H1 (cell line): ENCODE measurements around the gene VSTM4. TPM values are rescaled to one million over a fixed set of nuclear protein-coding genes. Genes with fewer than 3 reads are reported as not detected.

Experiments
- CTCF ChIA-PET: fragments of 300-600 bp; sonication (Branson Sonifier 250); formaldehyde crosslinking; loops from one replicate; lab custom pipeline; 2021; ENCODE audit not compliant: partially characterized antibody; lab: Charles Lee
- POLR2A ChIA-PET: fragments of 300-600 bp; sonication (Branson Sonifier 250); formaldehyde crosslinking; loops from one replicate; lab custom pipeline; 2021; ENCODE audit warnings: inconsistent platforms; ENCODE audit not compliant: partially characterized antibody; lab: Charles Lee
- DNase-seq, 2 experiments: peaks; one replicate each; pipeline versions ENCODE4 v3.0.0 to v3.0.0-alpha.2; 2010 to 2022; ENCODE audit warnings: low spot score in 2 of 2, low read depth in 1 of 2, mixed read lengths in 1 of 2
- FAIRE-seq: peaks from 2 replicates; lab custom pipeline; 2011; peaks lifted over from hg19 to GRCh38; lab: Jason Lieb, UNC
- H2AFZ ChIP-seq: 2 replicates; pipeline ENCODE4 v1.8.1; 2012; ENCODE audit warnings: low read length, inconsistent platforms
- H2AK5ac ChIP-seq: 2 replicates; pipeline ENCODE4 v1.6.1; 2013; ENCODE audit warnings: low read depth, low read length
- H2BK120ac ChIP-seq: replicated peaks from 2 replicates; pipeline ENCODE3; 2013; ENCODE audit warnings: low read depth, low read length, inconsistent platforms
- H2BK12ac ChIP-seq: 2 replicates; pipeline ENCODE4 v1.6.1; 2013; ENCODE audit warnings: low read depth, low read length
- H2BK15ac ChIP-seq: 2 replicates; pipeline ENCODE4 v1.6.1; 2013; ENCODE audit warnings: low read length
- H2BK20ac ChIP-seq: 2 replicates; pipeline ENCODE4 v1.6.1; 2013; ENCODE audit warnings: low read length
- H2BK5ac ChIP-seq: 2 replicates; pipeline ENCODE4 v1.6.1; 2013; ENCODE audit warnings: low read depth, low read length
- H3K14ac ChIP-seq: 2 replicates; pipeline ENCODE4 v1.6.1; 2013; ENCODE audit warnings: inconsistent platforms; ENCODE audit not compliant: insufficient read length
- H3K18ac ChIP-seq: 2 replicates; pipeline ENCODE4 v1.6.1; 2013; ENCODE audit warnings: low read length; ENCODE audit errors: extremely low read depth
- H3K23ac ChIP-seq: 2 replicates; pipeline ENCODE4 v1.6.1; 2013; ENCODE audit warnings: inconsistent platforms; ENCODE audit not compliant: insufficient read length
- H3K23me2 ChIP-seq: 2 replicates; pipeline ENCODE4 v1.6.1; 2013; ENCODE audit warnings: low read depth, low read length
- H3K27ac ChIP-seq: 2 replicates; pipeline ENCODE4 v1.6.1; 2011; ENCODE audit warnings: low read depth, low read length, inconsistent platforms
- H3K27me3 ChIP-seq, 4 experiments: replicated peaks in 1 of 4; 1 replicate in 1 of 4; 2 replicates in 3 of 4; pipeline versions ENCODE4 v1.6.1 to v1.8.1; 2011 to 2013; ENCODE audit warnings: low read length in 3 of 4, mild to moderate bottlenecking in 3 of 4, inconsistent platforms in 2 of 4, mixed read lengths in 2 of 4, moderate library complexity in 1 of 4; ENCODE audit not compliant: control insufficient read depth in 3 of 4, insufficient read depth in 3 of 4; ENCODE audit errors: extremely low read depth in 1 of 4
- H3K36me3 ChIP-seq, 4 experiments: 2 replicates each; pipeline versions ENCODE4 v1.6.1 to v1.8.1; 2011 to 2013; ENCODE audit warnings: mild to moderate bottlenecking in 4 of 4, low read length in 3 of 4, moderate library complexity in 2 of 4, control low read depth in 1 of 4, inconsistent platforms in 1 of 4; ENCODE audit not compliant: insufficient read depth in 4 of 4, control insufficient read depth in 2 of 4
- H3K4ac ChIP-seq: replicated peaks from 2 replicates; pipeline ENCODE3; 2013; ENCODE audit warnings: low read length, low read depth, mixed read lengths, inconsistent platforms; ENCODE audit not compliant: insufficient read length
- H3K4me1 ChIP-seq, 4 experiments: replicated peaks in 1 of 4; 1 replicate in 1 of 4; 2 replicates in 3 of 4; pipeline versions ENCODE4 v1.6.1 to v1.8.1; 2011 to 2013; ENCODE audit warnings: low read length in 3 of 4, inconsistent platforms in 2 of 4, mixed read lengths in 1 of 4; ENCODE audit not compliant: insufficient read depth in 4 of 4, control insufficient read depth in 3 of 4
- H3K4me2 ChIP-seq, 2 experiments: 2 replicates each; pipeline versions ENCODE4 v1.6.1 to v1.8.1; 2011 to 2013; ENCODE audit warnings: low read depth in 2 of 2, low read length in 2 of 2, control low read depth in 1 of 2, inconsistent platforms in 1 of 2, mild to moderate bottlenecking in 1 of 2; ENCODE audit not compliant: insufficient read depth in 1 of 2
- H3K4me3 ChIP-seq, 4 experiments: fragments of 200-600, 300-600 bp in 1 of 4; sonication (generic), shearing (Covaris generic), sonication (Bioruptor Twin) in 1 of 4; 2 replicates each; pipeline versions ENCODE4 v1.5.1 to v1.8.1; 2011 to 2016; ENCODE audit warnings: low read length in 4 of 4, low read depth in 3 of 4, control low read depth in 2 of 4, inconsistent platforms in 2 of 4, mild to moderate bottlenecking in 2 of 4, mixed read lengths in 1 of 4, moderate library complexity in 1 of 4; ENCODE audit not compliant: insufficient read depth in 2 of 4; ENCODE audit errors: extremely low read depth in 1 of 4
- H3K56ac ChIP-seq: replicated peaks from 2 replicates; pipeline ENCODE3; 2013; ENCODE audit warnings: low read depth, mild to moderate bottlenecking, mixed read lengths, low read length, inconsistent platforms; ENCODE audit not compliant: insufficient read length
- H3K79me1 ChIP-seq: 2 replicates; pipeline ENCODE4 v1.6.1; 2013; ENCODE audit warnings: low read depth, low read length, control low read depth
- H3K79me2 ChIP-seq, 2 experiments: 2 replicates each; pipeline versions ENCODE4 v1.6.1 to v1.8.1; 2012 to 2013; ENCODE audit warnings: low read length in 2 of 2, mild to moderate bottlenecking in 2 of 2, inconsistent platforms in 1 of 2; ENCODE audit not compliant: insufficient read depth in 2 of 2, control insufficient read depth in 1 of 2
- H3K9ac ChIP-seq, 4 experiments: replicated peaks in 1 of 4; 1 replicate in 1 of 4; 2 replicates in 3 of 4; pipeline versions ENCODE4 v1.6.1 to v1.8.1; 2011 to 2013; ENCODE audit warnings: low read depth in 3 of 4, low read length in 3 of 4, control low read depth in 2 of 4, mild to moderate bottlenecking in 2 of 4, moderate library complexity in 2 of 4, inconsistent platforms in 1 of 4; ENCODE audit errors: extremely low read depth in 1 of 4
- H3K9me3 ChIP-seq, 2 experiments: 2 replicates each; pipeline versions ENCODE4 v1.6.1 to v1.8.1; 2012 to 2013; ENCODE audit warnings: mild to moderate bottlenecking in 2 of 2, moderate library complexity in 2 of 2, control low read depth in 1 of 2, inconsistent platforms in 1 of 2, low read depth in 1 of 2, low read length in 1 of 2, mixed read lengths in 1 of 2; ENCODE audit not compliant: insufficient read depth in 2 of 2
- H4K20me1 ChIP-seq, 2 experiments: replicated peaks in 1 of 2; 2 replicates each; pipeline versions ENCODE3 to v1.8.1; 2011 to 2013; ENCODE audit warnings: inconsistent platforms in 2 of 2, low read length in 2 of 2, mild to moderate bottlenecking in 1 of 2; ENCODE audit not compliant: insufficient read depth in 2 of 2, control insufficient read depth in 1 of 2
- H4K5ac ChIP-seq: 2 replicates; pipeline ENCODE4 v1.6.1; 2013; ENCODE audit warnings: low read length, low read depth, mixed read lengths, inconsistent platforms; ENCODE audit not compliant: insufficient read length
- H4K8ac ChIP-seq: 2 replicates; pipeline ENCODE4 v1.8.0; 2013; ENCODE audit warnings: mild to moderate bottlenecking, moderate library complexity, low read length, inconsistent platforms; ENCODE audit not compliant: insufficient read depth; ENCODE audit errors: extremely low read depth
- H4K91ac ChIP-seq: replicated peaks from 2 replicates; pipeline ENCODE3; 2013; ENCODE audit warnings: low read length, mixed read lengths, inconsistent platforms; ENCODE audit not compliant: insufficient read length
- EGR1 ChIP-seq: IDR thresholded peaks from 2 replicates; pipeline ENCODE4 v1.6.1; 2011; ENCODE audit warnings: low read depth, low read length, borderline replicate concordance
- HDAC6 ChIP-seq: IDR thresholded peaks from one replicate; pipeline ENCODE4 v1.7.1; 2012; ENCODE audit warnings: low read depth, mild to moderate bottlenecking, inconsistent platforms, low read length, moderate library complexity
- KDM1A ChIP-seq: fragments of 200-600, 300-600 bp; sonication (generic); IDR thresholded peaks from 2 replicates; pipeline ENCODE4 v1.7.1; 2016; ENCODE audit warnings: mild to moderate bottlenecking, low read length, borderline replicate concordance
- KDM4A ChIP-seq: IDR thresholded peaks from one replicate; pipeline ENCODE4 v1.7.1; 2012; ENCODE audit warnings: low read depth, mild to moderate bottlenecking, moderate library complexity, low read length, inconsistent platforms; ENCODE audit not compliant: severe bottlenecking
- KDM5A ChIP-seq: fragments of 200-600 bp; IDR thresholded peaks from 2 replicates; pipeline ENCODE4 v1.7.1; 2012; ENCODE audit warnings: mild to moderate bottlenecking, low read length, inconsistent platforms, mixed read lengths
- SRF ChIP-seq: IDR thresholded peaks from 2 replicates; pipeline ENCODE4 v1.6.1; 2011; ENCODE audit warnings: mild to moderate bottlenecking, low read depth, low read length, moderate library complexity
- TAF7 ChIP-seq: optimal IDR thresholded peaks from 2 replicates; pipeline ENCODE3; 2011; ENCODE audit warnings: low read depth, mild to moderate bottlenecking, inconsistent platforms, low read length, moderate library complexity, borderline replicate concordance
- WGBS, 2 experiments: shearing (Covaris generic) in 1 of 2; methylation state at CpG; one replicate each; pipeline versions ENCODE4 v1.1.6 to v1.1.7; 2013 to 2015; ENCODE audit warnings: low lambda C conversion rate in 2 of 2, mixed read lengths in 2 of 2, inconsistent platforms in 1 of 2, low coverage in 1 of 2, missing lambda C conversion rate in 1 of 2; ENCODE audit not compliant: insufficient replicate concordance in 2 of 2, insufficient coverage in 1 of 2, insufficient read length in 1 of 2; ENCODE audit errors: extremely low coverage in 1 of 2, missing lambda C conversion rate in 1 of 2; 5-methylcytosine and 5-hydroxymethylcytosine counted together
- polyA plus RNA-seq, 7 experiments: library from polyadenylated mRNA; depleted of rRNA in 3 of 7; stranded (reverse) in 5 of 7; unstranded in 2 of 7; fragments of >200 nt in 5 of 7; fragments of 200-250 nt in 2 of 7; gene quantifications; 1 replicate in 5 of 7; 2 replicates in 1 of 7; 4 replicates in 1 of 7; pipeline versions ENCODE4 v1.2.1 to v1.2.3, GENCODE V29; 2011 to 2013; ENCODE audit warnings: missing spikeins in 2 of 7, mixed read lengths in 2 of 7
- total RNA-seq: library from RNA; stranded (reverse); fragmentation: NEBNext Ultra II Directional; extraction: Animal tissue kit (Norgen Biotek cat#: 25700); gene quantifications from 2 replicates; pipeline ENCODE4 v1.2.1, GENCODE V29; 2021

The VSTM4 gene
- total and polyA plus RNA-seq, 2 of the 8 experiments (the other 6 are each of a cell fraction or from before 2014, with no cell fraction given): 0.48 to 0.73 TPM

DNA sequence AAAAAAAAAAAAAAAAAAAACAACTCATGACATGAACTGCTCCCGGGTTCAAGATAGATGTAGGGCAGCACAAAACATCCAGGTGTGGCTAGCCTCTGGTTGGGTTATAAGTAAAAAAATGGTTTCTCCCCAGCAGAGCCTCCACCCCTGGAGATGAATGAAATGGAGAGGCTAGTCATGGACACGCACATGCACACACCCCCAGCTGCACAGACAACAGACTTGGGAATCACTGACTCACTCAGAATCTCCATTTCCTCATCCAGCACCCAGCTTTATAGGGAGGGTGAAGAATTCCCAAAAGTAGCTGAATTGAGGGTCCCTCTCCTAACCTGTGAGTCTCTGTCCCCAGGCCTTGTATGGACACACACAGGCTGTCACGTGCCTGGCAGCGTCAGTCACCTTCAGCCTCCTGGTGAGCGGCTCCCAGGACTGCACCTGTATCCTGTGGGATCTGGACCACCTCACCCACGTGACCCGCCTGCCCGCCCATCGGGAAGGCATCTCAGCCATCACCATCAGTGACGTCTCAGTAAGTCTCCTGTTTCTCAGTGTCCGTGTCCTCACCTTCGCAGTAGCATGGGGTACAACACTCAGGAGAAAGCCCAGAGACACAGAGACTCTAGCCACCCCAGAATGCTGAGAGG lies 140.7 kb downstream of the VSTM4 start:
- no peak overlapping the region for H4K5ac ChIP-seq
- H3K27me3 ChIP-seq: no peaks in the 10 kb centered on the region
- no peak overlapping the region for H3K27ac ChIP-seq
- no peaks in the 10 kb centered on the region; a peak in 1 of 7 replicates for H3K4me1 ChIP-seq
- no peak overlapping the region for H2AFZ ChIP-seq
- CTCF ChIA-PET: interaction anchor here (0.6 to 1.8 kb wide), 8 partner anchors 8 to 545 kb away, joined by 3 to 6 read pairs (median 4); no protein-coding TSS in a partner anchor
- FAIRE-seq: no peak
- no peak overlapping the region for H2BK5ac ChIP-seq
- H2BK15ac ChIP-seq: no peak overlapping the region
- no peak for TF ChIP-seq TAF7
- TF ChIP-seq KDM4A: no peak
- no peak for TF ChIP-seq EGR1
- no peak for TF ChIP-seq SRF
- TF ChIP-seq KDM5A: no peak
- TF ChIP-seq HDAC6: no peak
- TF ChIP-seq KDM1A: no peak
- H3K4me2 ChIP-seq: no peak overlapping the region
- no peak overlapping the region for H3K4ac ChIP-seq
- H3K14ac ChIP-seq: no peak overlapping the region
- H3K23me2 ChIP-seq: peaks cover 5% of the 10 kb centered on the region; the same call in 1 of the 2 replicates
- H3K9me3 ChIP-seq: no peaks in the 10 kb centered on the region
- DNase-seq: no peak
- no peak overlapping the region for H2BK20ac ChIP-seq
- no peak overlapping the region for H4K91ac ChIP-seq
- H3K56ac ChIP-seq: no peak overlapping the region
- no peak overlapping the region for H2BK120ac ChIP-seq
- no peak overlapping the region; the same call in 1 of the 2 replicates for H4K8ac ChIP-seq
- H3K79me2 ChIP-seq: no peaks in the 10 kb centered on the region
- 89% methylated on average over 8 of the region's 12 CpGs; no CpG with 5 or more reads in 1 of the 2 experiments for WGBS, 2 experiments
- H4K20me1 ChIP-seq: no peaks in the 10 kb centered on the region
- no peak overlapping the region for H3K9ac ChIP-seq
- H3K36me3 ChIP-seq: no peaks in the 10 kb centered on the region
- H3K4me3 ChIP-seq: no peak overlapping the region
- H2BK12ac ChIP-seq: no peak overlapping the region
- no peak overlapping the region for H3K23ac ChIP-seq
- POLR2A ChIA-PET: no interaction called here
- no peak overlapping the region for H2AK5ac ChIP-seq
- H3K79me1 ChIP-seq: no peaks in the 10 kb centered on the region
- no peak overlapping the region for H3K18ac ChIP-seq
